AG10803 (cell line): ENCODE data around the gene GRAMD1A.

Experiments
- DNase-seq: peaks from one replicate; pipeline ENCODE4 v3.0.0; 2010; ENCODE audit warnings: low read depth
- H3K4me3 ChIP-seq: 2 replicates; pipeline ENCODE4 v1.5.1; 2011; ENCODE audit warnings: mild to moderate bottlenecking, low read length, control low read depth
- CTCF ChIP-seq: conservative IDR thresholded peaks from 2 replicates; pipeline ENCODE4 v1.5.1; 2011; ENCODE audit warnings: mild to moderate bottlenecking, low read length, control low read depth, inconsistent platforms

Gene GRAMD1A

GRCh38 chr19:35008891-35009341, 8.8 kb downstream of the GRAMD1A start:
- no peak for TF ChIP-seq CTCF
- DNase-seq, result no peak
- no peak overlapping the region for H3K4me3 ChIP-seq

GRCh38 chr19:35009424-35010415, 9.6 kb downstream of the GRAMD1A start:
- no peak overlapping the region for H3K4me3 ChIP-seq
- no peak for DNase-seq
- no peak for TF ChIP-seq CTCF

GRCh38 chr19:35011091-35011689, 11.1 kb downstream of the GRAMD1A start:
- no peak for TF ChIP-seq CTCF
- H3K4me3 ChIP-seq, result no peak overlapping the region
- no peak for DNase-seq

- H3K4me3 ChIP-seq, result no peak overlapping the region
- DNase-seq, result no peak
- TF ChIP-seq CTCF, result no peak
These were observed 11.9 kb downstream of the GRAMD1A start for GRCh38 chr19:35011737-35012682.

GRCh38 chr19:35013041-35013819, 13.1 kb downstream of the GRAMD1A start:
- DNase-seq, result peak; percentile 38
- peak; percentile 78 for TF ChIP-seq CTCF
- no peak overlapping the region for H3K4me3 ChIP-seq
